HepG2 (cell line): Measurements from ENCODE around the gene ASXL1. TPM values are rescaled to one million over a fixed set of nuclear protein-coding genes. Genes with fewer than 3 reads are reported as not detected.

ENCODE experiments used
- IRX3 ChIP-seq: sonication (generic); formaldehyde crosslinking; IDR thresholded peaks from 2 replicates; pipeline ENCODE4 v1.8.1; 2023; ENCODE audit warnings: mild to moderate bottlenecking, low read depth, missing genetic modification reagents, borderline replicate concordance
- SNRNP70 ChIP-seq: fragments of 200-400 bp; formaldehyde crosslinking; IDR thresholded peaks from 2 replicates; pipeline ENCODE4 v1.6.1; 2017; ENCODE audit warnings: mild to moderate bottlenecking, low read depth, low read length, moderate library complexity
- ZKSCAN8 ChIP-seq: IDR thresholded peaks from 2 replicates; pipeline ENCODE4 v1.6.1; 2016; ENCODE audit warnings: borderline replicate concordance, missing genetic modification reagents, missing compliant biosample characterization
- ZMAT3 ChIP-seq: sonication (generic); formaldehyde crosslinking; conservative IDR thresholded peaks from 2 replicates; pipeline ENCODE4 v1.7.0; 2021; ENCODE audit warnings: missing genetic modification reagents
- ZNF446 ChIP-seq: sonication (generic); formaldehyde crosslinking; IDR thresholded peaks from 2 replicates; pipeline ENCODE4 v1.5.0; 2020; ENCODE audit warnings: mild to moderate bottlenecking, missing genetic modification reagents
- ZNF792 ChIP-seq: IDR thresholded peaks from 2 replicates; pipeline ENCODE4 v1.6.1; 2016
- polyA plus RNA-seq, 8 experiments: library from polyadenylated mRNA; depleted of rRNA in 3 of 8; stranded (reverse) in 7 of 8; unstranded in 1 of 8; fragments of >200 nt; fragmentation: Illumina TruSeq in 4 of 8; extraction: Trizol in 4 of 8; gene quantifications; 2 replicates each; pipeline versions ENCODE4 v1.2.1 to v1.2.3, GENCODE V29; 2011 to 2016; ENCODE audit warnings: low read depth in 4 of 8, missing spikeins in 1 of 8, mixed read lengths in 1 of 8; ENCODE audit not compliant: insufficient read depth in 1 of 8
- total RNA-seq, 5 experiments: library from RNA; depleted of rRNA; stranded (reverse); fragments of >200 nt; fragmentation: Illumina TruSeq; extraction: Trizol; gene quantifications; 2 replicates each; pipeline ENCODE4 v1.2.3, GENCODE V29; 2016; ENCODE audit warnings: low read depth in 1 of 5
- TF ChIP-seq, protein P1 (sequence below): sonication (generic); formaldehyde crosslinking; conservative IDR thresholded peaks from 2 replicates; pipeline ENCODE4 v1.4.0; 2020; ENCODE audit warnings: missing genetic modification reagents
- TF ChIP-seq, protein P2 (sequence below): sonication (generic); formaldehyde crosslinking; IDR thresholded peaks from 2 replicates; pipeline ENCODE4 v1.5.1; 2020; ENCODE audit warnings: mild to moderate bottlenecking, missing genetic modification reagents
- TF ChIP-seq, protein P3 (sequence below): sonication (generic); formaldehyde crosslinking; IDR thresholded peaks from 2 replicates; pipeline ENCODE4 v1.4.0; 2020; ENCODE audit warnings: mild to moderate bottlenecking, missing genetic modification reagents
- TF ChIP-seq, protein P4 (sequence below): sonication (generic); formaldehyde crosslinking; IDR thresholded peaks from 2 replicates; pipeline ENCODE4 v1.4.0; 2020; ENCODE audit warnings: missing genetic modification reagents

ASXL1 gene
- total and polyA plus RNA-seq, 2 of the 13 experiments (the other 11 are each of a cell fraction or from before 2014, with no cell fraction given), result 62.1 to 74.8 TPM

DNA sequence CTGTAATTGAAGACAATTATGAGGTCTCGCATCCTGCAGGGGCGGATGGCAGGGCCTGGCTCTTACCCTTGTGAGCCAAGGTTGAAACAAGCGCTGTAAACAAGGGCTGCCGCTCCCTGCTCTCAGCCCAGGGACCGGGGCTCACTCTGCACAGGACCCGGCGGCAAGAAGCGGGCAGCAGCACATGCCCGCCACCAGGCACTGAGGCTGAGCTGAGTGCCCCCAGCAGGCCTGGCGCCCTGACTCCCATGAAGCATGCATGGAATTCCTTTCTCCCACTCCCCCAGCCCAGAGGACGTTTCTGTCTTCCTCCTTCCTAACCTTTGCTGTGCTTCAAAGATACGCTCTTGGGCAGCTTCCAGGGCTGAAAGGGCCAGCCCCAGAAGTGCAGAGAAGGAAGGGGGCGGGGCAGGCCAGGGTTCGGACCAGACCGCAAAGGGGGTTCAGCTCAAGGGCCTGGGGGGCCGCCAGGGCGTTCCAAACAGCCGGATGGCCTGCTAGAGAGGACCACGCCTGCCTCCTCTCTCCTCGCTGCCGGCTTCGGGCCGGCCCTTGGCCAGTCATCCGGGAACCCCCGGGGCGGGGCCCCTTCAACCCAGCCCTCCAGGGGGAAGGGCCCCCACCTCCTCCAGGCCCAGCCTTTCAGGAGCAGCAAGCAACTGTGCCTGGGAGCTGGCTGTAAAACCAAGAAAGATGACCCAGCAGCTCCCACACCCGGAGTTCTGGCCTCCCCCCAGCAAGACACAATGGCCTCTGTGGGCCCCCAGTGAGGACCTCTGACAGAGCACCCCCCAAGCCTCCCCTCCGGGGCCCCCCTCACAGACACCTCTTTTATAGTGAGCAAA is 117.1 kb downstream of the ASXL1 start (continued):
- TF ChIP-seq, protein P1, sequence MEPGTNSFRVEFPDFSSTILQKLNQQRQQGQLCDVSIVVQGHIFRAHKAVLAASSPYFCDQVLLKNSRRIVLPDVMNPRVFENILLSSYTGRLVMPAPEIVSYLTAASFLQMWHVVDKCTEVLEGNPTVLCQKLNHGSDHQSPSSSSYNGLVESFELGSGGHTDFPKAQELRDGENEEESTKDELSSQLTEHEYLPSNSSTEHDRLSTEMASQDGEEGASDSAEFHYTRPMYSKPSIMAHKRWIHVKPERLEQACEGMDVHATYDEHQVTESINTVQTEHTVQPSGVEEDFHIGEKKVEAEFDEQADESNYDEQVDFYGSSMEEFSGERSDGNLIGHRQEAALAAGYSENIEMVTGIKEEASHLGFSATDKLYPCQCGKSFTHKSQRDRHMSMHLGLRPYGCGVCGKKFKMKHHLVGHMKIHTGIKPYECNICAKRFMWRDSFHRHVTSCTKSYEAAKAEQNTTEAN (CRISPR knock-in tag), result peak; percentile 77
- TF ChIP-seq ZKSCAN8 (CRISPR knock-in tag) (no peak), ZMAT3 (CRISPR knock-in tag) (peak; percentile 34; the same call in 1 of the 2 replicates), ZNF792 (CRISPR knock-in tag) (no peak), ZNF446 (CRISPR knock-in tag) (no peak), IRX3 (no peak; the same call in 1 of the 2 replicates), SNRNP70 (no peak)
- TF ChIP-seq, protein P2, sequence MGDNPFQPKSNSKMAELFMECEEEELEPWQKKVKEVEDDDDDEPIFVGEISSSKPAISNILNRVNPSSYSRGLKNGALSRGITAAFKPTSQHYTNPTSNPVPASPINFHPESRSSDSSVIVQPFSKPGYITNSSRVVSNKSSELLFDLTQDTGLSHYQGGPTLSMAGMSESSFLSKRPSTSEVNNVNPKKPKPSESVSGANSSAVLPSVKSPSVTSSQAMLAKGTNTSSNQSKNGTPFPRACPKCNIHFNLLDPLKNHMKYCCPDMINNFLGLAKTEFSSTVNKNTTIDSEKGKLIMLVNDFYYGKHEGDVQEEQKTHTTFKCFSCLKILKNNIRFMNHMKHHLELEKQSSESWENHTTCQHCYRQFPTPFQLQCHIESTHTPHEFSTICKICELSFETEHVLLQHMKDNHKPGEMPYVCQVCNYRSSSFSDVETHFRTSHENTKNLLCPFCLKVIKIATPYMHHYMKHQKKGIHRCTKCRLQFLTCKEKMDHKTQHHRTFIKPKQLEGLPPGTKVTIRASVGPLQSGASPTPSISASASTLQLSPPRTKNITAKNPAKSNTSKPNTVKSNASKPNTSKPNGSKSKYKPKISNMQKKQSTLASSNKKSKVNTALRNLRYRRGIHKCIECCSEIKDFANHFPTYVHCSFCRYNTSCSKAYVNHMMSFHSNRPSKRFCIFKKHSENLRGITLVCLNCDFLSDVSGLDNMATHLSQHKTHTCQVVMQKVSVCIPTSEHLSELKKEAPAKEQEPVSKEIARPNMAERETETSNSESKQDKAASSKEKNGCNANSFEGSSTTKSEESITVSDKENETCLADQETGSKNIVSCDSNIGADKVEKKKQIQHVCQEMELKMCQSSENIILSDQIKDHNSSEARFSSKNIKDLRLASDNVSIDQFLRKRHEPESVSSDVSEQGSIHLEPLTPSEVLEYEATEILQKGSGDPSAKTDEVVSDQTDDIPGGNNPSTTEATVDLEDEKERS (CRISPR knock-in tag), result no peak
- TF ChIP-seq, protein P3, sequence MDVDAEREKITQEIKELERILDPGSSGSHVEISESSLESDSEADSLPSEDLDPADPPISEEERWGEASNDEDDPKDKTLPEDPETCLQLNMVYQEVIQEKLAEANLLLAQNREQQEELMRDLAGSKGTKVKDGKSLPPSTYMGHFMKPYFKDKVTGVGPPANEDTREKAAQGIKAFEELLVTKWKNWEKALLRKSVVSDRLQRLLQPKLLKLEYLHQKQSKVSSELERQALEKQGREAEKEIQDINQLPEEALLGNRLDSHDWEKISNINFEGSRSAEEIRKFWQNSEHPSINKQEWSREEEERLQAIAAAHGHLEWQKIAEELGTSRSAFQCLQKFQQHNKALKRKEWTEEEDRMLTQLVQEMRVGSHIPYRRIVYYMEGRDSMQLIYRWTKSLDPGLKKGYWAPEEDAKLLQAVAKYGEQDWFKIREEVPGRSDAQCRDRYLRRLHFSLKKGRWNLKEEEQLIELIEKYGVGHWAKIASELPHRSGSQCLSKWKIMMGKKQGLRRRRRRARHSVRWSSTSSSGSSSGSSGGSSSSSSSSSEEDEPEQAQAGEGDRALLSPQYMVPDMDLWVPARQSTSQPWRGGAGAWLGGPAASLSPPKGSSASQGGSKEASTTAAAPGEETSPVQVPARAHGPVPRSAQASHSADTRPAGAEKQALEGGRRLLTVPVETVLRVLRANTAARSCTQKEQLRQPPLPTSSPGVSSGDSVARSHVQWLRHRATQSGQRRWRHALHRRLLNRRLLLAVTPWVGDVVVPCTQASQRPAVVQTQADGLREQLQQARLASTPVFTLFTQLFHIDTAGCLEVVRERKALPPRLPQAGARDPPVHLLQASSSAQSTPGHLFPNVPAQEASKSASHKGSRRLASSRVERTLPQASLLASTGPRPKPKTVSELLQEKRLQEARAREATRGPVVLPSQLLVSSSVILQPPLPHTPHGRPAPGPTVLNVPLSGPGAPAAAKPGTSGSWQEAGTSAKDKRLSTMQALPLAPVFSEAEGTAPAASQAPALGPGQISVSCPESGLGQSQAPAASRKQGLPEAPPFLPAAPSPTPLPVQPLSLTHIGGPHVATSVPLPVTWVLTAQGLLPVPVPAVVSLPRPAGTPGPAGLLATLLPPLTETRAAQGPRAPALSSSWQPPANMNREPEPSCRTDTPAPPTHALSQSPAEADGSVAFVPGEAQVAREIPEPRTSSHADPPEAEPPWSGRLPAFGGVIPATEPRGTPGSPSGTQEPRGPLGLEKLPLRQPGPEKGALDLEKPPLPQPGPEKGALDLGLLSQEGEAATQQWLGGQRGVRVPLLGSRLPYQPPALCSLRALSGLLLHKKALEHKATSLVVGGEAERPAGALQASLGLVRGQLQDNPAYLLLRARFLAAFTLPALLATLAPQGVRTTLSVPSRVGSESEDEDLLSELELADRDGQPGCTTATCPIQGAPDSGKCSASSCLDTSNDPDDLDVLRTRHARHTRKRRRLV (CRISPR knock-in tag), result 0 out of 2 replicates have a peak, but pooled peaks have one; percentile 55
- TF ChIP-seq, protein P4, sequence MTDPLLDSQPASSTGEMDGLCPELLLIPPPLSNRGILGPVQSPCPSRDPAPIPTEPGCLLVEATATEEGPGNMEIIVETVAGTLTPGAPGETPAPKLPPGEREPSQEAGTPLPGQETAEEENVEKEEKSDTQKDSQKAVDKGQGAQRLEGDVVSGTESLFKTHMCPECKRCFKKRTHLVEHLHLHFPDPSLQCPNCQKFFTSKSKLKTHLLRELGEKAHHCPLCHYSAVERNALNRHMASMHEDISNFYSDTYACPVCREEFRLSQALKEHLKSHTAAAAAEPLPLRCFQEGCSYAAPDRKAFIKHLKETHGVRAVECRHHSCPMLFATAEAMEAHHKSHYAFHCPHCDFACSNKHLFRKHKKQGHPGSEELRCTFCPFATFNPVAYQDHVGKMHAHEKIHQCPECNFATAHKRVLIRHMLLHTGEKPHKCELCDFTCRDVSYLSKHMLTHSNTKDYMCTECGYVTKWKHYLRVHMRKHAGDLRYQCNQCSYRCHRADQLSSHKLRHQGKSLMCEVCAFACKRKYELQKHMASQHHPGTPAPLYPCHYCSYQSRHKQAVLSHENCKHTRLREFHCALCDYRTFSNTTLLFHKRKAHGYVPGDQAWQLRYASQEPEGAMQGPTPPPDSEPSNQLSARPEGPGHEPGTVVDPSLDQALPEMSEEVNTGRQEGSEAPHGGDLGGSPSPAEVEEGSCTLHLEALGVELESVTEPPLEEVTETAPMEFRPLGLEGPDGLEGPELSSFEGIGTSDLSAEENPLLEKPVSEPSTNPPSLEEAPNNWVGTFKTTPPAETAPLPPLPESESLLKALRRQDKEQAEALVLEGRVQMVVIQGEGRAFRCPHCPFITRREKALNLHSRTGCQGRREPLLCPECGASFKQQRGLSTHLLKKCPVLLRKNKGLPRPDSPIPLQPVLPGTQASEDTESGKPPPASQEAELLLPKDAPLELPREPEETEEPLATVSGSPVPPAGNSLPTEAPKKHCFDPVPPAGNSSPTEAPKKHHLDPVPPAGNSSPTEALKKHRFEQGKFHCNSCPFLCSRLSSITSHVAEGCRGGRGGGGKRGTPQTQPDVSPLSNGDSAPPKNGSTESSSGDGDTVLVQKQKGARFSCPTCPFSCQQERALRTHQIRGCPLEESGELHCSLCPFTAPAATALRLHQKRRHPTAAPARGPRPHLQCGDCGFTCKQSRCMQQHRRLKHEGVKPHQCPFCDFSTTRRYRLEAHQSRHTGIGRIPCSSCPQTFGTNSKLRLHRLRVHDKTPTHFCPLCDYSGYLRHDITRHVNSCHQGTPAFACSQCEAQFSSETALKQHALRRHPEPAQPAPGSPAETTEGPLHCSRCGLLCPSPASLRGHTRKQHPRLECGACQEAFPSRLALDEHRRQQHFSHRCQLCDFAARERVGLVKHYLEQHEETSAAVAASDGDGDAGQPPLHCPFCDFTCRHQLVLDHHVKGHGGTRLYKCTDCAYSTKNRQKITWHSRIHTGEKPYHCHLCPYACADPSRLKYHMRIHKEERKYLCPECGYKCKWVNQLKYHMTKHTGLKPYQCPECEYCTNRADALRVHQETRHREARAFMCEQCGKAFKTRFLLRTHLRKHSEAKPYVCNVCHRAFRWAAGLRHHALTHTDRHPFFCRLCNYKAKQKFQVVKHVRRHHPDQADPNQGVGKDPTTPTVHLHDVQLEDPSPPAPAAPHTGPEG (CRISPR knock-in tag), result peak; percentile 71
